GM18502 (cell line): ENCODE results near the gene C1QTNF1.
"Not testable (repeated sequence)": the region's sequence is repeated elsewhere in the genome, so short reads cannot be mapped to it uniquely, and the experiment has no call there.

Experiments
- ATAC-seq: cut with Tn5 transposase; IDR thresholded peaks from one replicate; pipeline ENCODE4 v1.9.1; 2021; ENCODE audit warnings: mild to moderate bottlenecking; ENCODE audit not compliant: unreplicated experiment, poor library complexity

Gene C1QTNF1

DNA sequence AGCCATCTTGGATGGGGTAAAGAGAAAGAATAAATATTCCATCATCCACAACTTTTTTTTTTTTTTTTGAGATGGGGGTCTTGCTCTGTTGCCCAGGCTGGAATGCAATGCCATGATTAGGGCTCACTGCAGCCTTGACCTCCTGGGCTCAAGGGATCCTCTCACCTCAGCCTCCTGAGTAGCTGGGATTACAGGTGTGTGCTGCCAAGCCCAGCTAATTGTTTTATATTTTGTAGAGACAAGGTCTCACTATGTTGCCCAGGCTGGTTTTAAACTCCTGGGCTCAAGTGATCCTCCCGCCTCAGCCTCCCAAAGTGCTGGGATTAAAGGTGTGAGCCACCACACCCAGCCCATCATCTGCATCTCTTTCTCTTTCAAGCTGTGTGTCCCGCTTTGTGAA is 2.0 kb upstream of the C1QTNF1 start:
- not testable (repeated sequence) for ATAC-seq

DNA sequence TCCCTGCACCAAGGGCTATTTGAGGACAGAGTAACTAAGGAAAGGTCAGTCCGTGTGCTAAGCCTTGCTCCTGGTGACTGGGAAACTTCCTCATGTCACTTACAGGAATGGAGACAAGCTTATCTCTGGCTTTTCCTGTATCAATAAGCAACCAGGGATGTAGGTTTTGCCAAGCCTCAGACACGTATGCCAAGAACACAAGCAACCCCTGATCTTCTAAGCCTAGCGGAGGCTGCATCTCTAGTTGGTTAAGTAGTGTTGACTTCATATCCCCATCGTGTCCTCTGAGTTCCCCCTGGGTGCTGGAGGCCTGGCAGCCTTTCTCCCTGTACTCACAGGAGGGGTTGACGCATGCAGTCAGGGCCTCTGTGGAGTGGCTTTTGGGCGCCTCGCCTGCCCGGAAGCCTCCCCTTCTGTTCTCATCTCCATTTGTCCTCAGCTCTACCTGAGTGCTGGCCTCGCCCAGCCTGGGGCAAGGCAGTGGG is 1.4 kb upstream of the C1QTNF1 start:
- no peak for ATAC-seq

DNA sequence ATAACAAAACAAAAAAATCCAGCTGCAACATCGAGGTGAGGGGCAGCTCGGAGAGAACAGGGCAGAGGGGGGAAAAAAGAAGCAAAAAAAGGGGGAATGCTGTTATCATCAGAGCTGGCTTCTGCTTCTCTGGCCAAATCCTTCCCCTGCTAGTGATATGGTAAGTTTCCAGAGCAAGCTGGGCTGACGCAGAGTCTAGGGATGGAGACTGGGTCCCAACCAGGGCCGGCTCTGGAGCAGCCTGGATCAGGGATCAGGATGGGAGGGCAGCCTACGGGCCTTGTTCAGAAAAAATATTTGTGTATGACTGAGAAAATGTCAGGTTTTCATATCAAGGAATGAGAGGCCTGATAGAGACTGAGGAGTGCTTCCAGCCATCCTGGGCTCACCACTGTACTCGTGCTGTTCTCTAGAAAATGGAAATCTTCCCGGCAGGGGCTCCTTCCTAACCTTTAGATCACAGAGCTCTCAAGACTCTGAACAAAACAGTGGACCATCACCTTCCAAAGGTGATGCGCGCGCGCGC is 726 bp upstream of the C1QTNF1 start:
- no peak for ATAC-seq

DNA sequence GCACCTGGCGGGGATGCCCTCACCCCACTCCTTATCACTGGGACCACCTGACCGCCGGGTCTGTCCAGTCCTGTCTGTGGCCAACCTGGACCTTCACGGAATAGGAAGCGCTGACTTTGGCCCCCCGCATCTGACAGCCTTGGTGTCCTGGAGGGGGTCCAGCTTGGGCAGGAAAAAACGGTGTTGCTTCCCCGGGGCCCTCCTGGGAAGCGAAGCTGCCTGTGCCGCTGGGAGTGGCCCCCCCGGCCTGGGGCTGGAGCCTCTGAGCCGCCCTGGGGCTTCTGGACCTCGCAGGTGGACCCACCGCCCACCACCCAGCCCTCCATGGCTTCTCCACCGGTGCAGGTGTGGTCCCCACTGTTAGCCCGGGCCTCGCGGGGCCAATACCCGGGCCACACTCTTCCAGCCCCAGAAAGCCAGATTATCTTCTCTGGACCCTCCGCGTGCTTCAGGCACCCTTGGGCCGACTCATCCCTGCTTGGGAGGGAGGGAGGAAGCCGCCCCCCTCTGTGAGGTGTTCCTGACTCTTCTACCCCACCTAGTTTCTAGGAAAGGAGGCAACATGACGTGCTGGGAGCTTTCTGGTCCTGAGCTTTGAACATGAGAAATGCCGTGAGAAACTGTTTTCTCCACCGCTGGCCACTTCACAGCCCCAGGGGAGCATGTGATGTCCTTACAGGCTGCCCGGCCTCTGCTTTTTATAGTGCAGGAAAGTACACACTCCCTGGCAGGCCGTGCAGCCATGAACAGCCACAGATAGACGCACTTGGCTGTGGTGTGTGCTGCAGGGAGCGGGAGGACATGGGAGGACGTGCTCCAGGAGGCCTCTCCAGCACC is 1.1 kb downstream of the C1QTNF1 start:
- ATAC-seq = no peak

DNA sequence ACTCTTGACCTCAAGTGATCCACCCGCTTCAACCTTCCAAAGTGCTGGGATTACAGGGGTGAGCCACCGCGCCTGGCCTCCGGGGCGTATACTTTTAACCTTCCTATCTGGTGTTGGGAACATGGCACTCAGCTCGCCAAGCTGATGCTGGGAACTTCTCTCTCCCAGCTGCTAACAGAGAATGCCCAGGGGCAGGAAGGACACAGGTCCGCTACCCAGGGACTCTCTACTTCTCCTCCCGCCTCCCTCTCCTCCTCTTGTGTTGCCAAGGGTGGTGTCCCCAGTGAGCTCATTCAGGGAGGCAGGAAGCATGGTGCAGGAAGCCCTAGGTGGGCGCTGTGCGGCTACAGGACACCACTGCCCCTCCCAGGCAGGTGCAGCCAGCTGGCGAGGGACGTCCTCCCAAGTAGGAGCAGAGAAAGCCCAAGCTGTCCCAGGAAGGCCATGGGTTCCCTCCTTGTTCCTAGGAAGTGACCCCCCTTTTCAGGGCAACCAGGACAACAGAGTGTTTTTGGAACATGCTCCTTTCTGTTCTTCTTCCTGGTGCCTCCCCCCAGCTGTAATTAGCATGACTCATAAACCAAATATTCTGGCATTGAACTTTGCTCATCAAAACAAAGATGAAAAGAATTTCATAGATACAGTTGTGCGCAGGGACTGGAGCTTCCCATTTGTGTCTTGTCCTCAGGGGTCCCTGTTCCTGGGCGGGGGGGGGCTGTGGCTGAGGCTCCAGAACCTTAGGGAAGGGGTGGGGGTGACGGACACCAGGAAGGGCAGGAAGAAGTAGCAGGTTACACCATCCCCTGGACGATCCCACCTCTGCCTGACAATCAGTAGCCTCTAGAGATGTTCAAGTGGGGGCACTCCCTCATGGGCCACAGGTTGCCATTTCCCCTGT is 2.7 kb downstream of the C1QTNF1 start:
- no peak for ATAC-seq

DNA sequence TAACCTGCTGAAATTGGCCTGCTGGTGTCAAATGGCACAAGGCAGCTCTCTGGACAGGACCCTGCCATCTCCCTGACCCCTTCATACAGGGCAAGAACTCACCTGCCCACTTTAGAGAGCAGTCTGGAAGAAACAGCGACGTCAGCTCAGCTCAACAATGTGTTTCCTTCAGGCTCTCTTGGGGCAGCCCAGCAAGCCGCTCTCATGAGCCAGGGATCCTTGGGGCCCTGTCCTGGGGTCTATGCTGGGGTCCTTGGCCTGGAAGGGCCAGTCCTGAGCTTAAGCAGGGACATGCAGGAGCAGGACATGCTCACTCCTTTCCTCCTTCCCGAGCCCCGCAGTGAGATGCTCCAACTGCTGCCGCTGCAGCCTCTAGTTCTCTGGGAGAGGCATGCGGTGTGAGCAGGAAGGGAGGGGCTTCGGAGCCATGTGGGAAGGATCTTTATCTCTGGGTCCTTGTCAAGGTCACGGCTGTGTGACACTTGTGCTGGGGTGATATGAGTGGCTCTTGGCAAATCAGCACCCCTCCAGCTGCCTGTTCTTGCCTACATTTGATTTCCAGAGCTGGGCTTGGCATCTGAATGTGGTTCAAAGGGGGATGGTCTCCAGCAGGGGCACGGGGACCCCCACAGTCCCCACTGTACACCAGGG is 3.4 kb downstream of the C1QTNF1 start:
- no peak for ATAC-seq

DNA sequence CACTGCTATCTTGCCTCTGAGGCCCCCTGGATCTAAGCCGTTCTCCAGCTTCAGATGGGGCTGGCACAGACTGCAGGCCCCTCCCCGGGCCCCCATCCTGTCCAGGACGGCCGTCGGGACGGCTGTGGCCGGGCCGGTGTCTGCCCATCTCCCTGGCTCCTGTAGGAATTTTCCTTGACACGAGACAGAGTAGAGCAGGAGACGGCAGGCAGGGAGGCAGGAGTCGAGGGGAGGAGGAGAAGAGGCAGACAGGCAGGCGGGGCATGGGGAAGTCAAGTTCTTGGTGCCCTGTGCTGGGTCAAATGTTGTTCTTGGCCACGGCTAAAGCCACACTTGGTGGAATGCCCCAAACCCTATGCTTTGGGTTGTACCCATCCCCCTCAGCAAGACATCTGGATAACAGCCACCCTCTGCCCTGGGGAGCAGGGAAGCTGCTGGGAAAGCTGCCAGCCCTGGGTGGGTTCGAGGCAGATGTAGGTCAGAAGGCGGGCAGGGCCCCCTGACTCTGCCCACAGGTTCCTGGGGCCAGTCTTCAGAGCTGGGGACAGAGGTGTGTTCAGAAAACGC is 4.0 kb downstream of the C1QTNF1 start:
- ATAC-seq = no peak

DNA sequence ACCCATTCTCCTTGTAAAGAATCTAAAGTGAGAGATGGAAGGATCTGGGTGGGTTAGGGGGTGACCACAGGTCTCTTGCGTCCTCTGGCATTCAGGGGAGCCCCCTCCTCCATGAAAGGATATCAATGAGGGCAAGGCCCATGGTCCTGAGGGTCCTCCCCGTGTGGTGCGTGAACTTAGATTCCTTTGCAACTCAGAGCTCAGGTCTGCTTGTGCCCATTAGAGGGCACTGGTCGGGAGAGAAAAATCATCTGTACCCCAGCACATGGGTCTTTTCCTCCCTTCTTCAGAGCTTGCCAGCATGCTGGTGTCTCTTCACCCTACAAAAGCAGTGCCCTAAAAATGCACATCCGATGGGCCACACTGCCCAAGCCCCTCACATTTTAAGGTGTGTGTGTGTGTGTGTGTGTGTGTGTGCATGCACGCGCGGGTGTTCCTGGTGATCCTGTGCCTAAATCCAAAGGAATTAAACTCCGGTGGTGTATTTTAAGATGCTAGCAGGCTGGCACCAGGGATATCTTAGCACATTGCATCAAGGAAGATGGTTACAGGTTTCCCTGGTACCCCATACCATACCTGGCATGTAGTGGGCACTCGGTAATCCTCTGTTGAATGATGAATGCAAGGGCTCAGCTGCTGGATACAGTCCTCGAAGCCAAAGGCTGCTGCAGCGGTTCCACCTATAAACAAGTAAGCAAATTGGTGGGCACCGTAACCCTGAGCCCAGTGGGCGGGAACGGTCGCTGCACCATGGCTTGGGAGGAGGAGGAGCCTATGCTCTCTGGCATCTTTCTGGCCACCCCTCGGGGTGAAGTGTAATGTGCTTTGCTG is 4.7 kb downstream of the C1QTNF1 start:
- ATAC-seq = no peak

DNA sequence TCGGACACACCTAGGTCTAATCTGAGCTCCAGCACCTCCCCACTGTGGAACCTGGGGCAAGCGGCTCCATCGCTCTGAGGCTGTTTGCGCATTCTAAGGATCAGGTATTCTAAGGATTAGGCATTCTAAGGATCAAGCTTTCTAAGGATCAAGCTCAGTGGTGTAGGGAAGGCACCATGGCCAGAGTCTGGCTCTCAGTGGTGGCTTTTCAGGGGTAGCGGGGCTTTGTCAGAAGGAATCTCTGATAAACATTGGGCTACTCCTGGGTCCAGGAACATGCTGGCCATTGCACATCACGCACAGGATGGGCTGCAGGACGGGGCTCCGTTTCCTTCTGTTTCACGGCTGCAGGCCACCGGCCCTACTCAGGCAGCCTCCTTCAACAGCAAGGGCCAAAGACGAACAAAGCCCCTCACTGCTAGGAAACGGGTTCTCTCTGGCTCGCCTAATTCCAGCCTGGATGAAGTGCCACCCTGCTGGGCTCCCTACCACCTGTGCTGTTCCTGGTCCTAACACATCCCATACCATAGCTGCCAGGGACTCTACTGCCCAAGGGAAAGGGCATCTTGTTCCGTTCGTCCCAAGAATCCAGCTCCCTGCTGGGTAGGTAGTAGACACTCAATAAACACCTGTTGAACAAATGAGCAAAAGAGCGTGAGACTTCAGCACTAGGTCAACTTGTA is 5.5 kb downstream of the C1QTNF1 start:
- ATAC-seq = no peak

DNA sequence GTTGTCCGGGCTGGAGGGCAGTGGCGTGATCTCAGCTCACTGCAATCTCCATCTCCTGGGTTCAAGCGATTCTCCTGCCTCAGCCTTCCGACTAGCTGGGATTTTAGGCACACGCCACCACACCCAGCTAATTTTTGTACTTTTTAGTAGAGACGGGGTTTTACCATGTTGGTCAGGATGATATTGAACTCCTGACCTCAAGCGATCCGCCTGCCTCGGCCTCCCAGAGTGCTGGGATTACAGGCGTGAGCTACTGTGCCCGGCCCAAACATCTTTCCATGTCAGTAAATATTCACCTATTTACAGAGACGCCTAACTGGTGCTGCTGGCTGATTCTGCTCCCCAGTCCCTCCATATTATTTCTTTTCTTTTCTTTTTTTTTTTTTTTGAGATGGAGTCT is 6.7 kb downstream of the C1QTNF1 start:
- ATAC-seq = not testable (repeated sequence)

DNA sequence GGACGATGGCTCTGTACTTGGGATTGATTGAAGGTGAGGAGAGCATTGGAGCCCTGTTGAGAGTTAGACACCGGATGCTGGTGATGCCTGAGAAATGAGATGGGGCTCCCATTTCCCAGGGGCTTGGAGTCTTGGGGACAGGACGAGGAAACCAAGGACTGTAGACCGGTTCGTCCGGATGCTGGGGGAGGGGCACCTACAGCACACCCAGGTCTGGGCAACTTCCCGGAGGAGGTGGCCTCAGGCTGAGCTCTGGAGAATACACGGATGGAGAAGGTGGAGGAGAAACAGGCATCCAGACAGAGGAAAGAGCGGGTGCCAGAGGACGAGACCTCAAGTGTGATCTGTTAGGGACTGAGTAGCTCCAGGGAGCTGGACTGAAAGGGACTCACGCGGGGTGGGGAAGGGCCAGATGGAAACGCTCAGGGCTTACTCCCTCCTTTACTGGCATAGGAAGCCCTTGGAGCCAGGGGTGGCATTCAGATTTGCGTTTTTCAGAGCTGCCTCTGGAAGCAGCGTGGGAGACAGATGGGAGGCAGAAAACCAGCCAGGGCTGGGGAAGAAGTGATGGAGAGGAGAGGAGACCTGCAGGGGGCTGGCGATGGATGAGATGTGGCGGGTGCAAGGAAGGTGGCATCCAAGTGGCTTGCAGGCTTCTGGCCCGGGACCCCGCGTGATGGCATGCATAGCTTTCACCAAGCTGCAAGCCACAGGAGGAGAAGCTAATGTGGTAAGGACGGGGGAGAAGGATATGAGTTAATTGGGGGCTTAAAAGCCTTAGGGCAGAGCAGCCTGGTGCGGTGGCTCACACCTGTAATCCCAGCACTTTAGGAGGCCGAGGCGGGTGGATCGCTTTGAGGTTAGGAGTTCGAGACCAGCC is 8.3 kb downstream of the C1QTNF1 start:
- no peak for ATAC-seq

DNA sequence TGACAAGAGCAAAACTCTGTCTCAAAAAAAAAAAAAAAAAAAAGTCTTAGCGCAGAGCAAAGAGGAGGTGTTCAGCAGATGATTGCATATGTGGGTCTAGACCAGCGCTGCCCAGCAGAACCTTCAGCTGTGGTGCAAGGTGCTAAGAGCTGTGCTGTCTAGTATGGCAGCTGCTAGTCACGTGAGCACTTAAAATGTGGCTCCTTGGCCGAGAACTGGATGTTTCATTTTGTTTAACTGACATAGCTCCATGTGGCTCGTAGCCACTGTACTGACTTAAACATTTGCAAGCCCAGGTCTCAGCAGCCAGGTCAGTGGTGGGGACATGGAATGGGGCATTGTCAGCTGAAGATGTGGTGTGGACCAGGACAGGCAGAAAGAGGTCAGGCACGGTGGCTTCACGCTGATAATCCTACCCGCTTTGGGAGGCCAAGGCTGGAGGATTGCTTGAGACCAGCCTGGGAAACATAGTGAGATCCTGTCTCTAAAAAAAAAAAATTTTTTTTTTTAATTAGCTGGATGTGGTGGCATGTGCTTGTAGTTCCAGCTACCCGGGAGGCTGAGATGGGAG is 9.2 kb downstream of the C1QTNF1 start:
- ATAC-seq = no peak

DNA sequence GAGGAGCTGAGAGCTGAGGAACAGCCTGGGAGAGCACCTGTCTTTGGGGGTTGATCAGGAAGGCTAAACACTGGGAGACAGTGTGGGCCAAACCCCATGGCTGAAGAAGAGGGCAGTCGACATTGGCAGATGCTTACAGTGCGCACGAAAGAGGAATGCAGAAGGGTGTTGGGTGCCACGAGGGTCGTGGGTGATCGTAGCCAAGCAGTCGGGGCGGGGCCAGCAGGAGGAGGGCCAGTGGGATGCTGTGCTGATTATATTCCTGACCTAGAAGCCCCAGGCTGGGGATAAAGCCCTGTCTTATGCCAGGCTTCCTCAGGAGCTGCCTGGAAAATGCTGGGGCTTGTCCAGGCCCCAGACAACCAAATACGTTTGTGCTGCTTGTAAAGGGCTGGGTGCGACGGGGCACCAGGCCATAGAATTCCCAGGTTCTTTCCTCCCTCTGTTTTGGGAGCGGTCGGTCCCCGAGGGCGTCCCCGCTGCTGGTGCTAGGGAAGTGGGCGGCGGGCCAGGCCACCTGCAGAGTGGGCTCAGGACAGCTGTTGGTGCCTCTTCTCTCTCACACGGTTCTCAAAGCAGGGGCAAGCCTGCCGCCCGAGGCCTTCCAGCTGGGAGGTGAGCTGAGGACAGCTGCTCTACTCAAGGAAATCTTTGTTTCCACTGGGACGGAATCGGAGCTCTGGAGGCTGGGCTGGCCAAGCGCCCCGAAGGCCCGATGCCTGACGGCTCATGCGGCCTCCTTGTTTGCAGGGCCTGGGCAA is 10.0 kb downstream of the C1QTNF1 start:
- no peak for ATAC-seq

DNA sequence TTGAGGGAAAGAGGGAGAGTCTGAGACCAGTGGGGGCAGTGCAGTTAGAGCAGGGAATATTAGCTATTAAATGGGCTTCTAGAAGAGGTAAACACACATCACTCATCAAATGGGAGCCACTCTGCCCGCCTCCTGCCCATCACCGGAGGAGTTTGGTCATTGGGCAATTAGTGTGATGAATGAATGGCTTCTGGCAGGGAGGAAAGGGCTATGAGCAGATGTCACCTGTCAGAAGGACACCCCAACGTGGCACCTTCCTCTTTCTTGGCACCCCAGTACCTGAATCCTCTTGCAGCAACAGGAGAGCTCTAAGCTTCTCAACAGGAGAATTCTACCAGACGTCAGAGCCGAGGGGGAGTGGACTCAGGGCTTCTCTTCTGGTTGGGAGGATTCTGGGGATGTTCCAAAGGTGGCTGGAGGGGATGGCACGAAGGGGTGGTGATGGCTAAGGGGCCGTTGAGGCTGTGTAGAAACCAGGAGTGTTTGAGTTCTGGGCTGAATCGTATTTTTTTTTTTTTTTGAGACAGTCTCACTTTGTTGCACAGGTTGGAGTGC is 11.0 kb downstream of the C1QTNF1 start:
- no peak for ATAC-seq

DNA sequence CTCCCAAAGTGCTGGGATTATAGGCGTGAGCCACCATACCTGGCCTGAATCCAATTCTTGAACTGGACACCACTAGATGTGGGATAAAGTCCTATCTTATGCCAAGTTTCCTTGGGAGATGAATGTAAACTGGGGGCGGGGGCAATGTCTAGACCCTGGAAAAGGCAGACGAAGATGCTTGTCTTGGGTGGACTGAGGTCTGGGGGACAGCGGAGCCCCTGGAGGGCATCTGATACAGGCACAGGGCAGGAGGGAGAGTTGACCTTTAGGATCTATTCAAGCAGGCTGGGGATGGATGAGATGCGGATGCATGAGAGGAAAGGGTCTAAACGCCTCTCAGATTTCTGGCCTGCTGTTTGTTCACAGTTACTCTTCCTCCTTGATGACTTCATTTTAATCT is 11.7 kb downstream of the C1QTNF1 start:
- no peak for ATAC-seq

DNA sequence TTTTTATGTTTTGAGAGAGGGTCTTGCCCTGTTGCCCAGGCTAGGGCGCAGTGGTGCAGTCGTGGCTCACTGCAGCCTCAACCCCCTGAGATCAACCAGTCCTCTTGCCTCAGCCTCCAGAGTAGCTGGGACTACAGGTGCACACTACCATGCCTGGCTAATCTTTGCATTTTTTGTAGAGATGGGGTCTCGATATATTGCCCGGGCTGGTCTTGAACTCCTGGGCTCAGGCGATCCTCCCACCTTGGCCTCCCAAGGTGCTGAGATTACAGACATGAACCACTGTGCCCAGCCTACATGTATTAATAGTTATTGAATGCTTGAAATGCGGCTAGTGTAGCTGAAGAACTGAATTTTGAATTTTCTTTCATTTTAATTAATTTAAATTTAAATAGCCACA is 12.2 kb downstream of the C1QTNF1 start:
- no peak for ATAC-seq

DNA sequence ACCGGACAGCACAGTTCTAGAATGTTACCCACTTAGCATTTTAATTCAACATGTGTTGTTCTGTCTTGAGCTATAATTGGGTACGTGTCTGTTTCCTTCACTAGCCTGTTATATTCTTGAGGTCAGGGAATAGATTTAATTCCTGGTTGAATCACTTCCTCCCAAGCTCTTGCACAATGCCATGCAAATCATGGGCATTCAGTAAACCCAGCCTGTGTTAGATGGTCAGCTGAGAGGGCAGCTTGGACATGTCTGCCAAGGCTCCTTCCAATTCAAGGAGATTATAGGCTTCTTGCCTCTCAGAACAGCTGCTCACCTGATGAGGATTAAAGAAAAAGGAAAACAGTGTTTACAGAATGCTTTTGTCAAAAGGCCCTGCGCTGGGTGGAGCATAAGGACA is 12.6 kb downstream of the C1QTNF1 start:
- ATAC-seq = no peak
